ENCODE results near the gene MAP7D1. TPM values are rescaled to one million over a fixed set of nuclear protein-coding genes. Genes with fewer than 3 reads are reported as not detected.

The MAP7D1 gene
- total RNA-seq (46.0 and 48.4 TPM in 2 replicates), polyA plus RNA-seq (84.7 and 97.8 TPM in 2 replicates)

DNA sequence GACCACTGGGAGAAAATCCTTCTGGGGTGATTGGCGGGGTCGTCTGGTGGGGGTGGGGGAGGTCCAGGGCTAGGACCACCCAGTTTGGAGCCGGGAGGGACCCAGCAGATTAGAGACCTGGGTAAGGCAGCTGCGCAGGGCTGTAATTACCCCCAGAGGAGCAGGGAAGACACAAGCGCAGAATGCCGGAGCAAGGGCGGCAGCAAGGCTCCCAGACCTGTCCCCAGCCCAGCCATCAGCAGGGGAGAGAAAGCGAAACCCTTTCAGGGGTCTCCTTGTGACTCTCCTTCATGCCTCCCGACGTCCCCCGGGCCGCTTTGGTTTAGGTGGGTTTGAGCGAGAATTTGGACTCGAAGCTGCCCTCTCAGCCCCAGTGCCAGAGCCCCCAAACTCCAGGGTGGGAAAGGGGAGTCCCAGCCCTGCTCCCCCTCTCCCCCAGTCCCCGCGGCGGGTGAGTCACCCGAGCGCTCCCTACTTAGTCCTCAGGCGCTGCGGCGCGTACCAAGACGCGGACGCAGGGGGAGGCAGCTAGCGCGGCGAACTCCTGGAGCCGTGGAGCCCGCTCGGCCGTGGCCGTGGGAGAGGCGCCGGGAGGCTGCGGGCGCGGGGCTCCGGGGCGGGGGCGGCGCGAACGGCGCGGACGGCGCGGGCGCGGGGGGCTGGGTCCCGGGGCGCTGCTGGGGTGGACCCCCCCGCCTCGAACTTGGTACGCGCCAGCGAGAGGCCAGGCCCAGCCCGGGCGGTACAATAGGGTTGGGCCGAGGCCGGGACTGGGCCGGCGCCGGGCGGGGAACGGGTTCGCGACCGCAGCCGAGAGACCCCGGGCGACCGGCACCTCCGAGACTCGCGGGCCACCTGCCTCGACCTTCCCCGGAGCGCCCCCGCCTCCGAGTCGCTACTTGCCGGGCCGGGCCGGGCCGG, at the start of gene MAP7D1:
TSS of gene MAP7D1 (plus strand) at position 753 of the 921 bp plus-strand sequence. CDS start 258 bp downstream, outside the sequence.
- H3K27me3 ChIP-seq = no peaks in the 10 kb centered on the region
- H3K9me3 ChIP-seq (ENCODE audit: low read depth) = no peaks in the 10 kb centered on the region
- peak within 1 kb of the TSS; percentile 94 for H2AFZ ChIP-seq
- H3K36me3 ChIP-seq (replicated peaks; ENCODE audit: insufficient read depth, low read depth) = no peaks in the 10 kb centered on the region
- 0% methylated on average over 16 of the region's 88 CpGs for WGBS (ENCODE audit: low lambda C conversion rate, missing lambda C conversion rate)
- TF ChIP-seq CTCF (IDR thresholded peaks at IDR 0.05; ENCODE audit: poor library complexity) (no peak), EZH2phosphoT487 (IDR thresholded peaks at IDR 0.05; ENCODE audit: low read depth, severe bottlenecking, unreplicated experiment) (no peak), EZH2 (IDR thresholded peaks at IDR 0.05; ENCODE audit: borderline replicate concordance) (no peak)
- H3K27ac ChIP-seq = peak within 1 kb of the TSS; percentile 98
- peaks cover 30% of the 10 kb centered on the region for H3K4me1 ChIP-seq (ENCODE audit: insufficient read depth)
- H3K4me3 ChIP-seq = peak within 1 kb of the TSS; percentile 100
- H3K4me2 ChIP-seq = peak within 1 kb of the TSS; percentile 93
- H3K9me2 ChIP-seq (replicated peaks; ENCODE audit: insufficient read depth) = no peaks in the 10 kb centered on the region
- peak; percentile 95 for DNase-seq (ENCODE audit: low spot score)
- peaks cover 32% of the 10 kb centered on the region for H4K20me1 ChIP-seq (ENCODE audit: insufficient read depth, poor library complexity, severe bottlenecking)
- H3K79me2 ChIP-seq = peaks cover 49% of the 10 kb centered on the region

DNA sequence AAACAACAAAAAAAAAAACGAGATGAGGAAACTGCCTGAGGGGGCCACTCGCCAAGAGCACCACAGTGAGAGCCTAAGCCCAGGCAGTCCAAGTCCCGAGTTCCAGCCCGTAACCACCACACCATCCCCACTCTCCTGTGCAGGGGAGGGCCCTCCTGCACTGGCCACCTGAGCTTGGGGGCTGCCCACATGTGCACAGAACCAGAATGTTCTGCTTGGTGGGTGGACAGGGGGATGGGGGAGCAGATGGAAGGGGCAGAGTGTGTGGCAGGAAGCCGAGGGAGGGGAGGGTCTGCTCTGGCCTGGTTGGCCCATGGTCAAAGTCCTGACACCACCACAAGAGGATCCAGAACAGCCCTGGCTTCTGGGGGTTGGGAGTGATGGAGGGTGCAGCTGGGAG, 49.7 kb upstream of the MAP7D1 start:
- H3K27ac ChIP-seq = no peak overlapping the region
- 64% methylated on average over 4 of the region's 5 CpGs for WGBS (ENCODE audit: low lambda C conversion rate, missing lambda C conversion rate)
- H3K79me2 ChIP-seq = no peaks in the 10 kb centered on the region
- TF ChIP-seq CTCF (IDR thresholded peaks at IDR 0.05; ENCODE audit: poor library complexity) = no peak
- no peak for TF ChIP-seq EZH2phosphoT487 (IDR thresholded peaks at IDR 0.05; ENCODE audit: low read depth, severe bottlenecking, unreplicated experiment)
- TF ChIP-seq EZH2 (IDR thresholded peaks at IDR 0.05; ENCODE audit: borderline replicate concordance) = no peak
- H3K9me2 ChIP-seq (replicated peaks; ENCODE audit: insufficient read depth) = no peaks in the 10 kb centered on the region
- H3K4me2 ChIP-seq = no peak overlapping the region
- H3K4me1 ChIP-seq (ENCODE audit: insufficient read depth) = peaks cover 14% of the 10 kb centered on the region
- no peaks in the 10 kb centered on the region for H3K9me3 ChIP-seq (ENCODE audit: low read depth)
- H3K4me3 ChIP-seq = no peak overlapping the region
- no peaks in the 10 kb centered on the region for H3K27me3 ChIP-seq
- no peak overlapping the region for H2AFZ ChIP-seq
- no peaks in the 10 kb centered on the region for H4K20me1 ChIP-seq (ENCODE audit: insufficient read depth, poor library complexity, severe bottlenecking)
- no peak for DNase-seq (ENCODE audit: low spot score)
- H3K36me3 ChIP-seq (replicated peaks; ENCODE audit: insufficient read depth, low read depth) = no peaks in the 10 kb centered on the region

DNA sequence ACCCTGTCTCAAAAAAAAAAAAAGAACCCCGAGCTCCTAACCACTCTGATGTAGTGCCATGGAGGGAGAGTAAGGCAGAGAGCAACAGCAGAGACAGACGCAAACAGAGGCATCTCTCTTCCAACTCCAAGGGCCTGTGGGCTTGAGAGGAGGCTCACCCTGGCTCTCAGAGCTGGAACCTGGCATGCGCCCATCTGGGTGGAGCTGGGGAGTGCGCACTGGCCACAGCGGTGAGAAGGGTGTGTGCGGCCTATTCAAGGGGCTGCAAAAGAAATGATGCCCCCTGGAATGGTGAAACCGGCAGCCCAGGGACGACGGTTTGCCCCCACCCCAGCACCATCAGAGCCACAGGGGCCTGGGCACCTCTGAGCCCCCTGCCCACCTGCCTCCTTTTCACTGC, 48.6 kb upstream of the MAP7D1 start:
- Histone ChIP-seq H3K4me2 (no peak overlapping the region), H3K9me2 (replicated peaks; ENCODE audit: insufficient read depth) (no peaks in the 10 kb centered on the region), H3K36me3 (replicated peaks; ENCODE audit: insufficient read depth, low read depth) (no peaks in the 10 kb centered on the region), H3K4me1 (ENCODE audit: insufficient read depth) (peaks cover 14% of the 10 kb centered on the region), H3K9me3 (ENCODE audit: low read depth) (no peaks in the 10 kb centered on the region), H3K4me3 (no peak overlapping the region), H2AFZ (no peak overlapping the region), H4K20me1 (ENCODE audit: insufficient read depth, poor library complexity, severe bottlenecking) (no peaks in the 10 kb centered on the region), H3K27ac (no peak overlapping the region), H3K79me2 (no peaks in the 10 kb centered on the region), H3K27me3 (no peaks in the 10 kb centered on the region)
- DNase-seq (ENCODE audit: low spot score) = no peak
- 92% methylated on average over 9 of the region's 9 CpGs for WGBS (ENCODE audit: low lambda C conversion rate, missing lambda C conversion rate)
- TF ChIP-seq CTCF (IDR thresholded peaks at IDR 0.05; ENCODE audit: poor library complexity) (no peak), EZH2 (IDR thresholded peaks at IDR 0.05; ENCODE audit: borderline replicate concordance) (no peak), EZH2phosphoT487 (IDR thresholded peaks at IDR 0.05; ENCODE audit: low read depth, severe bottlenecking, unreplicated experiment) (no peak)

All from hepatocyte (in vitro differentiated cells).